Mesendoderm (in vitro differentiated cells): ENCODE measurements around the gene IQCH.

Experiments
- DNase-seq: peaks from one replicate; pipeline ENCODE4 v3.0.0; 2013
- H2AK5ac ChIP-seq: 2 replicates; pipeline ENCODE4 v1.6.1; 2013; ENCODE audit warnings: low read length, inconsistent platforms
- H2BK120ac ChIP-seq: 2 replicates; pipeline ENCODE4 v1.6.1; 2013; ENCODE audit warnings: low read depth, mild to moderate bottlenecking, low read length, moderate library complexity, mixed read lengths
- H2BK15ac ChIP-seq: replicated peaks from 2 replicates; pipeline ENCODE4 v1.6.1; 2013; ENCODE audit warnings: low read depth, mild to moderate bottlenecking, moderate library complexity
- H2BK5ac ChIP-seq: 2 replicates; pipeline ENCODE4 v1.6.1; 2013; ENCODE audit warnings: low read length, inconsistent platforms
- H3K18ac ChIP-seq: 2 replicates; pipeline ENCODE4 v1.6.1; 2013; ENCODE audit warnings: mild to moderate bottlenecking, low read length, mixed read lengths
- H3K23ac ChIP-seq: one replicate; pipeline ENCODE4 v1.6.1; 2013; ENCODE audit warnings: low read length
- H3K27ac ChIP-seq: 2 replicates; pipeline ENCODE4 v1.5.1; 2013; ENCODE audit warnings: low read depth, mild to moderate bottlenecking, inconsistent platforms, low read length, moderate library complexity
- H3K27me3 ChIP-seq: 2 replicates; pipeline ENCODE4 v1.6.1; 2013; ENCODE audit warnings: low read length, control low read depth, mild to moderate bottlenecking, inconsistent platforms; ENCODE audit not compliant: insufficient read depth, poor library complexity
- H3K36me3 ChIP-seq: 2 replicates; pipeline ENCODE4 v1.6.1; 2013; ENCODE audit warnings: low read length, inconsistent platforms; ENCODE audit not compliant: control insufficient read depth, insufficient read depth
- H3K4ac ChIP-seq: one replicate; pipeline ENCODE4 v1.6.1; 2013; ENCODE audit warnings: low read depth, mild to moderate bottlenecking, low read length, moderate library complexity
- H3K4me1 ChIP-seq: 2 replicates; pipeline ENCODE4 v1.6.1; 2013; ENCODE audit warnings: low read depth, low read length, inconsistent platforms; ENCODE audit not compliant: control insufficient read depth
- H3K4me2 ChIP-seq: 2 replicates; pipeline ENCODE4 v1.6.1; 2013; ENCODE audit warnings: low read length
- H3K4me3 ChIP-seq: 2 replicates; pipeline ENCODE4 v1.5.1; 2013; ENCODE audit warnings: mild to moderate bottlenecking, low read length
- H3K56ac ChIP-seq: one replicate; pipeline ENCODE4 v1.6.1; 2013; ENCODE audit warnings: low read length
- H3K79me1 ChIP-seq: 2 replicates; pipeline ENCODE4 v1.6.1; 2013; ENCODE audit warnings: low read length, inconsistent platforms
- H3K79me2 ChIP-seq: 2 replicates; pipeline ENCODE4 v1.6.1; 2013; ENCODE audit warnings: mild to moderate bottlenecking, low read length; ENCODE audit not compliant: control insufficient read depth, insufficient read depth
- H3K9ac ChIP-seq: 2 replicates; pipeline ENCODE4 v1.6.1; 2013; ENCODE audit warnings: low read length, inconsistent platforms
- H4K5ac ChIP-seq: one replicate; pipeline ENCODE4 v1.6.1; 2013; ENCODE audit warnings: low read length
- H4K8ac ChIP-seq: one replicate; pipeline ENCODE4 v1.6.1; 2013; ENCODE audit warnings: low read depth, mild to moderate bottlenecking, control low read depth, low read length, moderate library complexity
- WGBS: extraction: QIAGEN DNeasy Blood & Tissue Kit; methylation state at CpG from one replicate; pipeline ENCODE4 v1.1.7; 2013; ENCODE audit warnings: low lambda C conversion rate, missing lambda C conversion rate; ENCODE audit not compliant: insufficient coverage; ENCODE audit errors: extremely low coverage; 5-methylcytosine and 5-hydroxymethylcytosine counted together

IQCH gene

GRCh38 chr15:67520321-67521028 is 265.9 kb downstream of the IQCH start:
- no peaks in the 10 kb centered on the region for H3K27me3 ChIP-seq
- no peak overlapping the region for H3K18ac ChIP-seq
- H4K5ac ChIP-seq: no peak overlapping the region
- no peak overlapping the region for H2BK15ac ChIP-seq
- no peak overlapping the region for H3K27ac ChIP-seq
- no peak overlapping the region for H3K4ac ChIP-seq
- no peaks in the 10 kb centered on the region for H3K79me2 ChIP-seq
- H3K56ac ChIP-seq: peak overlapping the region; percentile 29
- WGBS: no CpG with 5 or more reads among the region's 24 CpGs
- H3K4me2 ChIP-seq: peak overlapping the region; percentile 81
- H3K36me3 ChIP-seq: no peaks in the 10 kb centered on the region
- no peak overlapping the region for H2AK5ac ChIP-seq
- H3K9ac ChIP-seq: no peak overlapping the region
- no peak overlapping the region for H2BK5ac ChIP-seq
- no peak overlapping the region for H2BK120ac ChIP-seq
- H4K8ac ChIP-seq: no peak overlapping the region
- H3K4me1 ChIP-seq: no peaks in the 10 kb centered on the region
- no peaks in the 10 kb centered on the region for H3K79me1 ChIP-seq
- no peak overlapping the region for H3K23ac ChIP-seq
- H3K4me3 ChIP-seq: no peak overlapping the region
- DNase-seq: no peak

- Histone ChIP-seq H4K8ac (no peak within 1 kb of the TSS), H4K5ac (no peak within 1 kb of the TSS), H2BK120ac (no peak within 1 kb of the TSS), H3K4me1 (no peaks in the 10 kb centered on the region), H3K23ac (no peak within 1 kb of the TSS), H3K79me1 (no peaks in the 10 kb centered on the region), H3K27ac (no peak within 1 kb of the TSS), H2BK15ac (no peak within 1 kb of the TSS), H3K18ac (peak within 1 kb of the TSS; percentile 7), H3K4me2 (peak within 1 kb of the TSS; percentile 81), H3K56ac (peak within 1 kb of the TSS; percentile 90), H3K27me3 (no peaks in the 10 kb centered on the region), H2AK5ac (no peak within 1 kb of the TSS), H3K4ac (no peak within 1 kb of the TSS), H3K79me2 (no peaks in the 10 kb centered on the region), H3K9ac (peak within 1 kb of the TSS; percentile 80), H3K36me3 (no peaks in the 10 kb centered on the region), H3K4me3 (peak within 1 kb of the TSS; percentile 45), H2BK5ac (no peak within 1 kb of the TSS)
- DNase-seq: peak; percentile 80
- no CpG with 5 or more reads among the region's 94 CpGs for WGBS
Measured at GRCh38 chr15:67521029-67521782, 266.6 kb downstream of the IQCH start, which contains the start of gene C15orf61. Gene C15orf61, plus strand, starts transcription at chr15:67521131. Its CDS starts 118 bp downstream, at chr15:67521249.

DNA sequence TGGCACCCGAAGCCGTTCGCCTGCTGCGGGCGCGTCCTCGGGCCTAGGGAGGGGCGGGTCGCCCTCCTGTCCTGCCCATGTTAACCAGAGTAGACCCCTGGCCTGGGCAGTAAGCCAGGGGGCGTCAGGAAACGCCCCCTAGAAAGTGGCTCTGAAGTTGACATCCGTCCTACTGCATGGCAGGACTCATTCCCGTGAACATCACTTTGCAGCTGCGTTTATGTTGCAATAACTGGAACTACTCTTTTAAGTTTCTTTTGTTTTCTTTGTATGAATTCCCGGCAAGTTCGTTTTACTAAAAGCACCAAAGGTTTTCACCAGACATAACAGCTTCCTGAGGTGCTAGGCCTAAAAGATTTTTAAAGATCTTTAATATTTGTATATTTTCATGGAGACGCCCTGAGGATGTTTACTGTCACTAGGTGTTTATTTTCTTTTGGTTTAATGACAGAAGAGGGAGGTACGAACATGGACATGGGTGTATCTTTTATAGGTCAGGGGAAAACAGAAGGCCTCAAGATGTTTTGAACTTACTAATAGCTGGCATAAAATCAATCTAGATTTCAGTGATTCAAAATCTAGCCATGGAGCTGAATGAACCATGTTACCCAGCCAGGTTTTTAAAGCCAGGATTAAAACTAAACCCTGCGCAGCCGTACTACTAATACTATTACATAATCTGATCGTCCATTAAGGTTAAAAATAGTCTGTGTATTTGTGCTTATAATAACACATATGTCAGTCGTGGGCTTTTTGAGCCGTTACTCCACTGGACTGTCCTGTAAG is 267.4 kb downstream of the IQCH start:
- Histone ChIP-seq H3K9ac (peak overlapping the region; percentile 80), H3K27ac (no peak overlapping the region), H3K27me3 (no peaks in the 10 kb centered on the region), H2BK5ac (no peak overlapping the region), H3K79me1 (no peaks in the 10 kb centered on the region), H3K4me3 (peak overlapping the region; percentile 45), H3K4me2 (peak overlapping the region; percentile 81), H2AK5ac (no peak overlapping the region), H3K36me3 (no peaks in the 10 kb centered on the region), H2BK120ac (no peak overlapping the region), H2BK15ac (no peak overlapping the region), H3K18ac (no peak overlapping the region), H3K4ac (no peak overlapping the region), H4K8ac (no peak overlapping the region), H3K23ac (no peak overlapping the region), H3K56ac (peak overlapping the region; percentile 90), H3K4me1 (no peaks in the 10 kb centered on the region), H3K79me2 (no peaks in the 10 kb centered on the region), H4K5ac (no peak overlapping the region)
- no peak for DNase-seq
- no CpG with 5 or more reads among the region's 23 CpGs for WGBS

GRCh38 chr15:67523330-67523729 is 268.7 kb downstream of the IQCH start:
- no peak overlapping the region for H3K56ac ChIP-seq
- H3K27me3 ChIP-seq: no peaks in the 10 kb centered on the region
- H3K36me3 ChIP-seq: no peaks in the 10 kb centered on the region
- no peak overlapping the region for H2BK15ac ChIP-seq
- no peaks in the 10 kb centered on the region for H3K79me1 ChIP-seq
- H3K4ac ChIP-seq: no peak overlapping the region
- no peak overlapping the region for H3K4me2 ChIP-seq
- no peak overlapping the region for H3K27ac ChIP-seq
- H3K79me2 ChIP-seq: no peaks in the 10 kb centered on the region
- no CpG with 5 or more reads among the region's 1 CpG for WGBS
- H3K18ac ChIP-seq: no peak overlapping the region
- H2BK120ac ChIP-seq: no peak overlapping the region
- no peak overlapping the region for H3K4me3 ChIP-seq
- H3K23ac ChIP-seq: no peak overlapping the region
- no peak overlapping the region for H4K8ac ChIP-seq
- H3K9ac ChIP-seq: no peak overlapping the region
- no peaks in the 10 kb centered on the region for H3K4me1 ChIP-seq
- peak; percentile 28 for DNase-seq
- H4K5ac ChIP-seq: no peak overlapping the region
- no peak overlapping the region for H2BK5ac ChIP-seq
- H2AK5ac ChIP-seq: no peak overlapping the region

GRCh38 chr15:67524235-67524634 is 269.6 kb downstream of the IQCH start:
- no peak for DNase-seq
- no peak overlapping the region for H2BK15ac ChIP-seq
- no peak overlapping the region for H3K18ac ChIP-seq
- no peaks in the 10 kb centered on the region for H3K4me1 ChIP-seq
- H3K79me2 ChIP-seq: no peaks in the 10 kb centered on the region
- no peak overlapping the region for H3K56ac ChIP-seq
- no peak overlapping the region for H3K4me3 ChIP-seq
- H4K8ac ChIP-seq: no peak overlapping the region
- H3K9ac ChIP-seq: no peak overlapping the region
- no peaks in the 10 kb centered on the region for H3K79me1 ChIP-seq
- no peak overlapping the region for H2BK120ac ChIP-seq
- no peak overlapping the region for H4K5ac ChIP-seq
- H3K27ac ChIP-seq: no peak overlapping the region
- H3K36me3 ChIP-seq: no peaks in the 10 kb centered on the region
- no peaks in the 10 kb centered on the region for H3K27me3 ChIP-seq
- no peak overlapping the region for H2AK5ac ChIP-seq
- no peak overlapping the region for H2BK5ac ChIP-seq
- H3K4ac ChIP-seq: no peak overlapping the region
- no peak overlapping the region for H3K4me2 ChIP-seq
- no peak overlapping the region for H3K23ac ChIP-seq
